ENCODE measurements around the gene EVI5L.
"Not testable (repeated sequence)": the region's sequence is repeated elsewhere in the genome, so short reads cannot be mapped to it uniquely, and the experiment has no call there.

The EVI5L gene

DNA sequence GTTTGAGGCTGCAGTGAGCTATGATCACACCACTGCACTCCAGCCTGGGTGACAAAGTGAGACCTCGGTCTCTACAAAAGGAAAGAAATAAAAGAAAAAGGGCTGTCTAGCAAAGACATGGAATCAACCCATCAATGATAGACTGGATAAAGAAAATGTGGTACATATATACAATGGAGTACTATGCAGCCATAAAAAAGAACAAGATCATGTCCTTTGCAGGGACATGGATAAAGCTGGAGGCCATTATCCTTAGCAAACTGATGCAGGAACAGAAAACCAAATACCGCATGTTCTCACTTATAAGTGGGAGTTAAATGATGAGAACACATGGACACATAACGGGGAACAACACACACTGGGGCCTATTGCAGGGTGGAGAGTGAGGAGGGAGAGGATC lies 14.0 kb upstream of the EVI5L start:
- not testable (repeated sequence) for DNase-seq (ENCODE audit: low spot score)

GRCh38 chr19:7817801-7818200 lies 12.2 kb upstream of the EVI5L start:
- no peak for DNase-seq (ENCODE audit: low spot score)

GRCh38 chr19:7818806-7819205 lies 11.2 kb upstream of the EVI5L start:
- no peak for DNase-seq (ENCODE audit: low spot score)

GRCh38 chr19:7819337-7819736 lies 10.7 kb upstream of the EVI5L start:
- no peak for DNase-seq (ENCODE audit: low spot score)

GRCh38 chr19:7820588-7820987 lies 9.4 kb upstream of the EVI5L start:
- DNase-seq (ENCODE audit: low spot score): no peak

DNA sequence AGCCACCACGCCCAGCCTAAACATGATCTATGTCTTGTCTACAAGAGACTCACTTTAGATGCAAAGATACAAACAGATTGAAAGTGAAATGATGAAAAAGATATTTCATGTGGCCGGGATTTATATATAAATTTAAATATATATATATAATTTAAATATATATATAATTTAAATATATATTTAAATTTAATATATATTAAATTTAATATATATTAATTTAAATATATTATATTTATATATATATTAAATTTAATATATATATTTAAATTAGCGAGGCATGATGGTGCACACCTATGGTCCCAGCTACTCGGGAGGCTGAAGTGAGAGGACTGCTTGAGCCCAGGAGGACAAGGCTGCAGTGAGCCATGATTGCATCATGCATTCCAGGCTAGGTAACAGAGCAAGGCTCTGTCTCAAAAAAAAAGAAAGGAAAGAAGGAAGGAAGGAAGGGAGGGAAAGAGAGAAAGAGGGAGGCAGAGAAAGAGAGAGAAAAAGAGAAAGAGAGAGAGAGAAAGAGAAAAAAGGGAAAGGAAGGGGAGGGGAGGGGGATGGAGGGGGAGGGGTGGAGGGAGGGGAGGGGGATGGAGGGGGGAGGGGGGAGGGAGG lies 7.0 kb upstream of the EVI5L start:
- no peak for DNase-seq (ENCODE audit: low spot score)

DNA sequence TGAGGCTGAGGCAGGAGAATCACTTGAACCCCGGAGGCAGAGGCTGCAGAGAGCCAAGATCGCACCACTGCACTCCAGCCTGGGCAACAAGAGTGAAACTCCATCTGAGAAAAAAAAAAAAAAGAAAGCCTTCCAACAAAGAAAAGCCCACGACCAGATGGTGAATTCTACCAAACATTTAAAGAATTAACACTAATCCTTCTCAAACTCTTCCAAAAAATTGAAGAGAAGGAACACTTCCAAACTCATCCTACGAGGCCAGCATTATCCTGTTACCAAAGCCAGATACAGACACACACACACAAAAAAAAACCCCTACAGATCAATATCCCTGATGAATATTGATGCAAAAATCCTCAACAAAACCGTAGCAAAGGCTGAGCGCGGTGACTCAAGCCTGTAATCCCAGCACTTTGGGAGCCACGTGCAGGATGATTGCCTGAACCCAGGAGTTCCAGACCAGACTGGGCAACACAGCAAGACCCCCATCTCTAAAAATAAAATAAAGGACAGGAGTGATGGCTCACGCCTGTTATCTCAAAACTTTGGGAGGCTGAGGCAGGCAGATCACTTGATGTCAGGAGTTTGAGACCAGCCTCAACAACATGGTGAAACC lies 6.2 kb upstream of the EVI5L start:
- no peak for DNase-seq (ENCODE audit: low spot score)

DNA sequence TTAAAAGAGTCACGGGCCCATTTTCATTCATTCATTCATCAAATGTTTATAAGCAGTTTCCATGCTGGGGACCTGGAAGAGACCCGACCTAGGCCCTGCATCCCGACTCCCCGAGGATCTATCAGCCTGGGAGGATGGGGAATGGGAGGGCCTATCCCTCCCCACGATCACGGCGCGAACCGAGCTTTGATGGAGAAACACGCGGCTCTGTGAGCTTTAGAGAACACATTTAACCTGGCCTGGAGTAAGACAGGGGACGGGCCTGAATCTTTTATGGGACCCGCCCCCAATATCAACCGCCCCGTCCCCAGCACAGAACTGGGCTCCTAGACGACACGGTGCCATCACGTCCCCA lies 875 bp upstream of the EVI5L start:
- DNase-seq (ENCODE audit: low spot score): no peak

- no peak for DNase-seq (ENCODE audit: low spot score)
These were observed 304 bp downstream of the EVI5L start for GRCh38 chr19:7830272-7830771.

- no peak for DNase-seq (ENCODE audit: low spot score)
These were observed 805 bp downstream of the EVI5L start for GRCh38 chr19:7830823-7831222.

DNA sequence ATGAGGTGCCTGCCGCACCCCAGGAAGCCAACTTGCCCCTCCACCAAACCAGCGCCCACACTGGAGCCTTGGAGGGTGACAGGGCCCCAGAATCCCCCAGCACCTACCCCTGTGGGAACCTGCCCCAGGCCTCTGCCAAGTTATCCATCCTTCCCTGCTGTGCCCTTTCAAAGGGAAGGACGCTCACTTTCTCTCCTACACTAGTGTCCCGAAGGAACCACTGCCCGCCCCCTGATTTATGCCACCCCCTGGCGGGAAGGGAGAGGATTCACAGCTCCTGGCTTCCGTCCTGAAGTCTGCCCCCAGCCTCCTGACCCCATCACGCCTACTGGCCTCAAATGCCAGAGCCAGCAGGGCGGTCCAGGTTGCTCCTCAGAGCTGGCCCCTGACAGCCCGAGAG lies 1.4 kb downstream of the EVI5L start:
- DNase-seq (ENCODE audit: low spot score): peak; percentile 41

DNA sequence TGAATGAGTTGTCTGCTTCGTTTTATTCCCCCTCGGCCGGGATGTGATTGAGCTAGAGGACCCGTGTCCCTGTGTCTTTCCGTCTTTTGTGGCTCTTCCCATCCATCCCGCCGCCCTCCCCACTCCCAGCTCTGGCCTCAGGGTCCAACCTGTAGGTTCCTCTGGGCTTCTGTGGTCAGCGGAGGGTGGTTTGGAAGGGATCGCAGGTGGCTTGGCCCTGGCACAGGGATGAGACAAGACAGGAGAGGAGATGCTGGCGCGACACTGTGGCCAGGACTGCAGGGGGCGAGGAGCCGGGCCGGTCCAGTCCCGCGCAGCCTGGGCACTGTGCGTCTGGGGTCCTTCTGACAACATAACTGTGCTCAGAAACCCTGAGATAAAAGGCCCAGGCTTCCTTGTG lies 2.0 kb downstream of the EVI5L start:
- DNase-seq (ENCODE audit: low spot score): no peak

DNA sequence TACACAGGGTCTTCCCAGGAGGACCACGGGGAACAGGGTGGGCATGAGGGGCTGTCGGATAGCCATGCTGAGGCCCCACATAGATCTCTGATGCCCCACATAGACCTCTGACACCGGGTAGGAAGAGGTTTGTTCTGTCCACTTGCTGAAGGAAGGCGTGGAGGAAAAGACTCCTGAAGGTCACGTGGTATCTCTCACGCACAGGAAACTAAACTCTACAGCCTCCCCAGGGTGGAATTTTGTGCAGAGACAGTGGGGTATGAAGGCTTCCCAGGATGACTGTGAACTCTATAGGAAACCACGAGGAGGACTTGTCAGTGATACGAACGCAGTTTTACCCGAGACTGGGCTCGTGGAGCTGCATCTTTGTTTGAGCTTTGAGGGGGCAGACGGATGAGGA lies 2.8 kb downstream of the EVI5L start:
- no peak for DNase-seq (ENCODE audit: low spot score)

DNA sequence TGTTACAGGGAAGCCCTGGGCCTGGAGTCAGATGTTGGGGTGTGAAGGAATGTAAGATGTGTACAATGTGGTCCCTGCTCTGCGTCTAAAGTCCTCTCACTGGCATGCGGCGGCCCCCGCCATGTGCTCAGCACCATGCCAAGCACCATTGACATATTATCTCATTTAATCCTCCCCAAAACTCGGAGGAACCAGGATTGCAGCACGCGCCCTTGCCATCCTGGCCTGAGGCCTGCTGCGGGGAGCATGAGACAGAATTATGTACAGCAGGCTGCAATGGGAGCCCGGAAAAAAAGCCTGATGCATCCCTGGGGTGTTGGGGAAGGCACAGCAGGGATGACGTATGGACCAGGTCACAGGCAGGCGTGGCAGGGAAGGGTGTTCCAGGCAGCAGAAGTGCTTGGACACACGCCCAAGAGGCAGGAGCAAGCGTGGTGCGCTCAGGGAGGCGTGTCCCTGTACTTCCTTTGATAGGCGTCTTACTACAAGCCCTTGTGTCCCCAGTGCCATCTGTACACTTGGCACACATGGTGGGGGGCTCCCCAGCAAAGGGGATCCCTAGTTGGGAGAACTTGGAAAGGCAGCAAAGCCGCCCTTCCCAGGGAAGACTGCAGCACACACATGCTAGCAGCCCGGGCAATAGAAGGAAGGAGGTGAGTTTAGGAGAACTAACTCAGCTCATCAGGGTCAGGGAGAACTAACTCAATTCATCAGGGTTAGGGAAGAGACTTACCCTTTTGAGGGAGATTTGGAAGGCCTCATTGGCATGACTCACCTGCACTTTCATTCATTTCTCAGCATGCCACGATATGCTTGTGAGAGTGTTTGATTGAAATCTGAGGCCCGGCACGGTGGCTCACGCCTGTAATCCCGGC lies 3.4 kb downstream of the EVI5L start:
- no peak for DNase-seq (ENCODE audit: low spot score)

DNA sequence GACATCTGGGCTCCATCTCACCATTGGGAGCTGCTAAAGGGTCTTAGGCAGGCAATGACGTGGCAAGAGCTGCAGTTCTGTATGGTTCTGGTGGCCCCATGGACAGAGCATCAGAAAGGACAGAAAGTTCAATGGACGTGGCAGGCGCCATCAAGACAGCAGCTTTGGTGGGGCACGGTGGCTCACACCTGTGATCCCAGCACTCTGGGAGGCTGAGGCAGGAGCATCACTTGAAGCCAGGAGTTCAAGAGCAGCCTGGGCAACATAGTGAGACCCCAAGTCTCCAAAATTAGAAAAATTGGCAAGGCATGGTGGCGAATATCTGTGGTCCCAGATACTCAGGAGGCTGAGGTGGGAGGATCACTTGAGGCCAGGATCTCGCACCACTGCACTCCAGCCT lies 9.5 kb downstream of the EVI5L start:
- DNase-seq (ENCODE audit: low spot score): no peak

GRCh38 chr19:7840629-7841028 lies 10.6 kb downstream of the EVI5L start:
- DNase-seq (ENCODE audit: low spot score): no peak

- no peak for DNase-seq (ENCODE audit: low spot score)
These were observed 12.0 kb downstream of the EVI5L start for GRCh38 chr19:7841751-7842660.

DNA sequence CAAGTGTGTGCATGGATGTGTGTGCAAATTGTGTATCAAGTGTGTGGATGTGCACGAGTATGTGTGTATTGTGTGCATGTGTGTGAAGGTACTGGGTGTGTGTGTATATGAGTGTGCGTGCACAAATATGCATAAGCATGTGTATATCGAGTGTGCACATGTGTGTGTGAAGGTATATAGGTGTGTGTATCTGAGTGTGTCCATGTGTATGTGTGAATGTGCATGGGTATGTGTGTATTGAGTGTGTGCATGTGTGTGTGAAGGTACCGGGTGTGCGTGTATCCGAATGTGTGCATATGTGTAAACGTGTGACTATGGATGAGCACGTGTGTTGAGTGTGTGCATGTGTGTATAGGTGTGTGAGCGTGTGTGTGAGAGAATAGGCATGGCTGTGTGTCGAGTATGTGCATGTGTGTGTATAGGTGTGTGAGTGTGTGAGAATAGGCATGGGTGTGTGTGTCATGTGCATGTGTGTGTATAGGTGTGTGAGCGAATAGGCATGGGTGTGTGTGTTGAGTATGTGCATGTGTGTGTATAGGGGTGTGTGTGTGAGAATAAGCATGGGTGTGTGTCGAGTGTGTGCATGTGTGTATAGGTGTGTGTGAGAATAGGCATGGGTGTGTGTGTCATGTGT lies 12.8 kb downstream of the EVI5L start:
- no peak for DNase-seq (ENCODE audit: low spot score)

DNA sequence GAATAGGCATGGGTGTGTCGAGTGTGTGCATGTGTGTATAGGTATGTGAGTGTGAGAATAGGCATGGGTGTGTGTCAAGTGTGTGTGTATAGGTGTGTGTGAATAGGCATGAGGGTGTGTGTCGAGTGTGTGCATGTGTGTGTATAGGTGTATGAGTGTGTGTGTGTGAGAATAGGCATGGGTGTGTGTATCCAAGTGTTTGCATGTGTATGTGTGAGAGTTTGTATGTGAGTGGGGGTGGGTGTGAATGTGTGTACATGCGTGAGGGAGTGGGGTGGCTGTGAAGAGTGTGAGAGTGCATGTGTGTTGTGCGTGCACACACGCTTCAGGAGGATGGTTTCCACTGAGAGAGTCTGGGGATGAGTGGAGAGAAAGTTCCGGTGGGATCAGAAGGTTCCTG lies 13.5 kb downstream of the EVI5L start:
- DNase-seq (ENCODE audit: low spot score): no peak

DNA sequence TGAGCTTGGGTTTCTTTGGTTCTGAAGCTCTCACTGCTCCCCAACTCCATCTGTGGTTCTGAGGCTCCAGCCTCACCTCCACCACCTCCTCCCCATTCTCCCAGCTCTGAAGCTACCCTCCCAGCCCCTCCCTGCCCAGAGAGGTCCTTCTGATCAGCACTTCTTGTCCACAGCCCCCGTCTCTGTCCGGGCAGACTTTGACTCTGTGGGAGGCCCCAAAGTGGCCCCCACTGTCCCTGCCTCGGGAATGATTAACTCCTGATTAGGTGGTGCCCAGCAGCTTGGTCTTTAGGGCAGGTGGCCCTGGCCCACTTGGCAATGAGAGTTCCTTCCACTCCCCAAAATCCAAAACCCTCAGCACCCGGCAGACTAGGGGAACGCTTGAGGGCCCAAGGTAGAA lies 14.4 kb downstream of the EVI5L start:
- no peak for DNase-seq (ENCODE audit: low spot score)

GRCh38 chr19:7844951-7845350 lies 14.9 kb downstream of the EVI5L start:
- DNase-seq (ENCODE audit: low spot score): no peak
